ENCODE results near the gene MAPKAP1. TPM values are rescaled to one million over a fixed set of nuclear protein-coding genes. Genes with fewer than 3 reads are reported as not detected.

MAPKAP1 gene
- polyA plus RNA-seq, 1 donor from 2014 or later: 57.5 TPM

GRCh38 chr9:125536167-125536772 lies 170.7 kb downstream of the MAPKAP1 start:
- no peaks in the 10 kb centered on the region for H3K27me3 ChIP-seq (ENCODE audit: insufficient read depth, low read depth, low read length)
- no peak overlapping the region for H2AFZ ChIP-seq (ENCODE audit: low read depth, low read length)
- TF ChIP-seq EZH2 (IDR thresholded peaks at IDR 0.05; ENCODE audit: borderline replicate concordance, insufficient read depth, low read length, poor library complexity, severe bottlenecking): no peak
- no peak for TF ChIP-seq CTCF (IDR thresholded peaks at IDR 0.05; ENCODE audit: poor library complexity, severe bottlenecking)
- no peak for TF ChIP-seq TAF1 (IDR thresholded peaks at IDR 0.05; ENCODE audit: low read depth)
- no peak for TF ChIP-seq REST (IDR thresholded peaks at IDR 0.05; ENCODE audit: borderline replicate concordance)
- TF ChIP-seq EP300 (conservative IDR thresholded peaks at IDR 0.05; ENCODE audit: poor library complexity, severe bottlenecking): no peak
- no peaks in the 10 kb centered on the region for H3K9me3 ChIP-seq (ENCODE audit: low read length)
- H3K4me3 ChIP-seq (ENCODE audit: low read length): no peak overlapping the region
- no peaks in the 10 kb centered on the region for H4K20me1 ChIP-seq (ENCODE audit: insufficient read depth)
- no peak overlapping the region for H3K4me2 ChIP-seq (ENCODE audit: low read length)
- no peaks in the 10 kb centered on the region for H3K36me3 ChIP-seq (ENCODE audit: insufficient read depth, low read length)
- no peak overlapping the region for H3K9ac ChIP-seq (ENCODE audit: low read length)
- H3F3A ChIP-seq (ENCODE audit: insufficient read depth, low read length, poor library complexity, severe bottlenecking): no peaks in the 10 kb centered on the region
- H3K27ac ChIP-seq (ENCODE audit: low read length): no peak overlapping the region
- no peaks in the 10 kb centered on the region for H3K79me2 ChIP-seq (replicated peaks; ENCODE audit: insufficient read depth, low read length)
- no peaks in the 10 kb centered on the region for H3K9me2 ChIP-seq (ENCODE audit: insufficient read depth, low read length)

GRCh38 chr9:125534971-125535701 lies 171.9 kb downstream of the MAPKAP1 start:
- no peak overlapping the region for H2AFZ ChIP-seq (ENCODE audit: low read depth, low read length)
- H3K79me2 ChIP-seq (replicated peaks; ENCODE audit: insufficient read depth, low read length): no peaks in the 10 kb centered on the region
- no peaks in the 10 kb centered on the region for H3K9me2 ChIP-seq (ENCODE audit: insufficient read depth, low read length)
- H3K9me3 ChIP-seq (ENCODE audit: low read length): no peaks in the 10 kb centered on the region
- TF ChIP-seq EZH2 (IDR thresholded peaks at IDR 0.05; ENCODE audit: borderline replicate concordance, insufficient read depth, low read length, poor library complexity, severe bottlenecking) (no peak), MXI1 (conservative IDR thresholded peaks at IDR 0.05; ENCODE audit: poor library complexity, severe bottlenecking) (no peak), SMC3 (conservative IDR thresholded peaks at IDR 0.05; ENCODE audit: poor library complexity) (no peak), TAF1 (IDR thresholded peaks at IDR 0.05; ENCODE audit: low read depth) (no peak), POLR2AphosphoS5 (IDR thresholded peaks at IDR 0.05) (no peak), CTCF (IDR thresholded peaks at IDR 0.05; ENCODE audit: poor library complexity, severe bottlenecking) (no peak), REST (IDR thresholded peaks at IDR 0.05; ENCODE audit: borderline replicate concordance) (no peak), EP300 (conservative IDR thresholded peaks at IDR 0.05; ENCODE audit: poor library complexity, severe bottlenecking) (no peak), RAD21 (conservative IDR thresholded peaks at IDR 0.05) (no peak)
- H3F3A ChIP-seq (ENCODE audit: insufficient read depth, low read length, poor library complexity, severe bottlenecking): no peaks in the 10 kb centered on the region
- H3K27ac ChIP-seq (ENCODE audit: low read length): no peak overlapping the region
- H3K9ac ChIP-seq (ENCODE audit: low read length): no peak overlapping the region
- H3K4me3 ChIP-seq (ENCODE audit: low read length): no peak overlapping the region
- no peaks in the 10 kb centered on the region for H4K20me1 ChIP-seq (ENCODE audit: insufficient read depth)
- H3K4me2 ChIP-seq (ENCODE audit: low read length): no peak overlapping the region
- H3K36me3 ChIP-seq (ENCODE audit: insufficient read depth, low read length): no peaks in the 10 kb centered on the region
- no peaks in the 10 kb centered on the region for H3K27me3 ChIP-seq (ENCODE audit: insufficient read depth, low read depth, low read length)
